Smooth muscle cell (in vitro differentiated cells): ENCODE data around the gene VPS37D. TPM values are rescaled to one million over a fixed set of nuclear protein-coding genes. Genes with fewer than 3 reads are reported as not detected.

ENCODE experiments used
- DNase-seq: peaks from one replicate; lab custom pipeline; 2025; ENCODE audit not compliant: unreplicated experiment; lab: John Stamatoyannopoulos, UW
- H2AFZ ChIP-seq: fragments of 200-600 bp; sonication (generic); 2 replicates; pipeline ENCODE4 v1.6.0; 2016; ENCODE audit warnings: antibody characterized with exemption, low read depth, mild to moderate bottlenecking
- H3F3A ChIP-seq: fragments of 200-600 bp; sonication (generic); 2 replicates; pipeline ENCODE4 v1.6.0; 2017; ENCODE audit warnings: antibody characterized with exemption, low read depth
- H3K27ac ChIP-seq: fragments of 200-600 bp; sonication (generic); 2 replicates; pipeline ENCODE4 v1.5.1; 2016; ENCODE audit warnings: low read depth, mild to moderate bottlenecking
- H3K27me3 ChIP-seq: fragments of 200-600 bp; sonication (generic); 2 replicates; pipeline ENCODE4 v1.6.1; 2016; ENCODE audit warnings: low read depth, mild to moderate bottlenecking
- H3K36me3 ChIP-seq: fragments of 200-600 bp; sonication (generic); 2 replicates; pipeline ENCODE4 v1.5.1; 2016; ENCODE audit warnings: low read depth
- H3K4me1 ChIP-seq: fragments of 200-600 bp; sonication (generic); 2 replicates; pipeline ENCODE4 v1.5.1; 2016; ENCODE audit warnings: low read depth
- H3K4me2 ChIP-seq: fragments of 200-600 bp; sonication (generic); 2 replicates; pipeline ENCODE4 v1.6.0; 2016; ENCODE audit warnings: mild to moderate bottlenecking
- H3K4me3 ChIP-seq: fragments of 200-600 bp; sonication (generic); 2 replicates; pipeline ENCODE4 v1.5.1; 2016; ENCODE audit warnings: mild to moderate bottlenecking
- H3K79me2 ChIP-seq: fragments of 200-600 bp; sonication (generic); 2 replicates; pipeline ENCODE4 v1.6.0; 2016; ENCODE audit warnings: low read depth, mild to moderate bottlenecking
- H3K9ac ChIP-seq: fragments of 200-600 bp; sonication (generic); 2 replicates; pipeline ENCODE4 v1.6.0; 2016; ENCODE audit warnings: low read depth
- H3K9me3 ChIP-seq: fragments of 200-600 bp; sonication (generic); replicated peaks from 2 replicates; pipeline ENCODE4 v1.5.1; 2016; ENCODE audit warnings: low read depth
- H4K20me1 ChIP-seq: fragments of 200-600 bp; sonication (generic); 2 replicates; pipeline ENCODE4 v1.6.0; 2016; ENCODE audit warnings: low read depth
- CTCF ChIP-seq: fragments of 200-600 bp; sonication (generic); IDR thresholded peaks from 2 replicates; pipeline ENCODE4 v1.5.1; 2017; ENCODE audit warnings: borderline replicate concordance, mild to moderate bottlenecking, antibody characterized with exemption; ENCODE audit not compliant: insufficient read depth, poor library complexity, severe bottlenecking
- WGBS: methylation state at CpG from one replicate; pipeline ENCODE4 v1.1.7; 2016; ENCODE audit warnings: low lambda C conversion rate; 5-methylcytosine and 5-hydroxymethylcytosine counted together
- polyA plus RNA-seq: library from polyadenylated mRNA; unstranded; fragments of >200 nt; fragmentation: Nextera tagmentation; extraction: Ambion mirVana; gene quantifications from 2 replicates; pipeline ENCODE4 v1.2.1, GENCODE V29; 2016
- total RNA-seq: library from RNA; depleted of rRNA; stranded (reverse); fragments of >200 nt; gene quantifications from 2 replicates; pipeline ENCODE4 v1.2.3, GENCODE V29; 2014

VPS37D gene
- total and polyA plus RNA-seq, 2 experiments from 2014 or later: 7.1 to 8.7 TPM

- Histone ChIP-seq H4K20me1 (peaks cover 21% of the 10 kb centered on the region), H3K9me3 (no peaks in the 10 kb centered on the region), H3K79me2 (peaks cover 56% of the 10 kb centered on the region), H2AFZ (peak within 1 kb of the TSS; percentile 98), H3K4me3 (peak within 1 kb of the TSS; percentile 100), H3K27ac (peak within 1 kb of the TSS; percentile 75), H3K4me2 (peak within 1 kb of the TSS; percentile 99), H3K27me3 (no peaks in the 10 kb centered on the region), H3K36me3 (no peaks in the 10 kb centered on the region), H3F3A (no peaks in the 10 kb centered on the region), H3K4me1 (peaks cover 18% of the 10 kb centered on the region), H3K9ac (peak within 1 kb of the TSS; percentile 90)
- 1% methylated on average over 65 of the region's 68 CpGs for WGBS
- peak; percentile 95 for DNase-seq
- no peak for TF ChIP-seq CTCF
These were observed 15.6 kb downstream of the VPS37D start, which contains the start of the genes BUD23 and DNAJC30 for GRCh38 chr7:73683056-73683787. Gene BUD23, plus strand, starts transcription at chr7:73683597. Its CDS starts 29 bp downstream, at chr7:73683626. Gene DNAJC30, minus strand, starts transcription at chr7:73683453. Its CDS starts 30 bp downstream, at chr7:73683423.

GRCh38 chr7:73683788-73684693 is 16.4 kb downstream of the VPS37D start:
- peak overlapping the region; percentile 100 for H3K4me3 ChIP-seq
- WGBS: 24% methylated on average over 51 of the region's 58 CpGs
- peak overlapping the region; percentile 99 for H3K4me2 ChIP-seq
- DNase-seq: no peak
- peak overlapping the region; percentile 65 for H3K27ac ChIP-seq
- no peak for TF ChIP-seq CTCF
- no peaks in the 10 kb centered on the region for H3F3A ChIP-seq
- no peaks in the 10 kb centered on the region for H3K27me3 ChIP-seq
- H3K79me2 ChIP-seq: peaks cover 56% of the 10 kb centered on the region
- peaks cover 18% of the 10 kb centered on the region for H3K4me1 ChIP-seq
- no peaks in the 10 kb centered on the region for H3K9me3 ChIP-seq
- peak overlapping the region; percentile 98 for H2AFZ ChIP-seq
- no peaks in the 10 kb centered on the region for H3K36me3 ChIP-seq
- peak overlapping the region; percentile 90 for H3K9ac ChIP-seq
- H4K20me1 ChIP-seq: peaks cover 21% of the 10 kb centered on the region

GRCh38 chr7:73685311-73685710 is 17.7 kb downstream of the VPS37D start:
- no peak overlapping the region for H3K9ac ChIP-seq
- WGBS: 98% methylated on average over 18 of the region's 18 CpGs

More at GRCh38 chr7:73685311-73685710, 17.7 kb downstream of the VPS37D start:
- Histone ChIP-seq H4K20me1 (peaks cover 12% of the 10 kb centered on the region), H3K79me2 (peaks cover 52% of the 10 kb centered on the region), H3K4me3 (no peak overlapping the region), H3K9me3 (no peaks in the 10 kb centered on the region), H3K36me3 (no peaks in the 10 kb centered on the region), H3K27me3 (no peaks in the 10 kb centered on the region), H3K4me1 (peaks cover 18% of the 10 kb centered on the region), H3K4me2 (no peak overlapping the region), H2AFZ (no peak overlapping the region), H3K27ac (no peak overlapping the region), H3F3A (no peaks in the 10 kb centered on the region)
- TF ChIP-seq CTCF: no peak
- no peak for DNase-seq
